ENCODE measurements around the gene APOO.

Gene APOO

GRCh38 chrX:23838953-23839352 is 68.8 kb downstream of the APOO start:
- no peak for TF ChIP-seq CTCF (IDR thresholded peaks at IDR 0.05)

- no peak for TF ChIP-seq CTCF (IDR thresholded peaks at IDR 0.05)
Measured at GRCh38 chrX:23832721-23833120, 75.0 kb downstream of the APOO start.

GRCh38 chrX:23828881-23829280 is 78.9 kb downstream of the APOO start:
- no peak for TF ChIP-seq CTCF (IDR thresholded peaks at IDR 0.05)

- TF ChIP-seq CTCF (IDR thresholded peaks at IDR 0.05) = no peak
Measured at GRCh38 chrX:23826653-23827052, 81.1 kb downstream of the APOO start.

- TF ChIP-seq CTCF (IDR thresholded peaks at IDR 0.05) = no peak
Measured at GRCh38 chrX:23826216-23826615, 81.5 kb downstream of the APOO start.

GRCh38 chrX:23825675-23826074 is 82.1 kb downstream of the APOO start:
- TF ChIP-seq CTCF (IDR thresholded peaks at IDR 0.05) = no peak

- TF ChIP-seq CTCF (IDR thresholded peaks at IDR 0.05) = no peak
Measured at GRCh38 chrX:23822841-23823240, 84.9 kb downstream of the APOO start.

- TF ChIP-seq CTCF (IDR thresholded peaks at IDR 0.05) = no peak
Measured at GRCh38 chrX:23822397-23822796, 85.3 kb downstream of the APOO start.
